Activated naive CD4-positive, alpha-beta T cell (primary cell): Measurements from ENCODE around the gene LCN15.
"Not testable (repeated sequence)": the region's sequence is repeated elsewhere in the genome, so short reads cannot be mapped to it uniquely, and the experiment has no call there.

Experiments
- DNase-seq, 4 experiments: peaks; one replicate each; lab custom pipeline; 2025; lab: John Stamatoyannopoulos, UW

The LCN15 gene

DNA sequence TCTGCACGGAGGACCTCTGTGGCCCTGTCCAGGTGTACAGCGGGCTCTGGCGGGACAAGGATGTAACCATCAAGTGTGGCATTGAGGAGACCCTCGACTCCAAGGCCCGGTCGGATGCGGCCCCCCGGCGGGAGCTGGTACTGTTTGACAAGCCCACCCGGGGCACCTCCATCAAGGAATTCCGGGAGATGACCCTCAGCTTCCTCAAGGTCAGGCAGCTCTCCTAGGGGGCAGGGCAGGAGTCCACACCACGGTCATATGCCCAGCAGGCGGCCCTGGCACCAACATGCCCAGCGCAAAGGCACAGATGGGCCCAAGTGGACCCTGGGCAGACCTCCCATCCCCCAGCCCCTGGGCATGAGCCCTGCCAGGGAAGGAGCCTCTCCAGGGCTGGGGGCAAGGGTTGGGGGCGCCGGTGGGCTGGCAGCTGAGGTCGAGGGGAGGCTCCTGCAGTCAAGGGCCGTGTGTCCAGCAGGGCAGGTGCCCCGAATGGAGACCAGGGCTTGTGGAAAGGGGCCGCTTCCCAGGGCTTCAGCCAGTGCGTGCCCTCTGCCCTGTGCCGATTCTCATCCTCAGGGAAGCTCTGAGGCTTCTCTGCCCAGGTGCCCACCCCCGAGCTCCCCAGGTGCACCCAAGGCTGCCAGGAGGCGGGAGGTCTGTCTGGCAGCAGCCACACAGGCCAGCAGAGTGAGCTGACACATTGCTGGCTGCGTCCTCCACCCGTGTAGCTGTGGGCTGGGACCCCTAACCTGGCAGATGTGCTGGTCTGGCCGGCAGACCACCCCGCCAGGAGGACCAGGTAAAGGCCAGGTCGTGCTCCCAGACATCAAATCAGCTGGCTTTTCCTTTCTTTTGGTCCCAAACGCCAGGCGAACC is 42.0 kb downstream of the LCN15 start:
- no peak for DNase-seq

- no peak for DNase-seq
Observed at GRCh38 chr9:136721339-136722092, 42.8 kb downstream of the LCN15 start.

DNA sequence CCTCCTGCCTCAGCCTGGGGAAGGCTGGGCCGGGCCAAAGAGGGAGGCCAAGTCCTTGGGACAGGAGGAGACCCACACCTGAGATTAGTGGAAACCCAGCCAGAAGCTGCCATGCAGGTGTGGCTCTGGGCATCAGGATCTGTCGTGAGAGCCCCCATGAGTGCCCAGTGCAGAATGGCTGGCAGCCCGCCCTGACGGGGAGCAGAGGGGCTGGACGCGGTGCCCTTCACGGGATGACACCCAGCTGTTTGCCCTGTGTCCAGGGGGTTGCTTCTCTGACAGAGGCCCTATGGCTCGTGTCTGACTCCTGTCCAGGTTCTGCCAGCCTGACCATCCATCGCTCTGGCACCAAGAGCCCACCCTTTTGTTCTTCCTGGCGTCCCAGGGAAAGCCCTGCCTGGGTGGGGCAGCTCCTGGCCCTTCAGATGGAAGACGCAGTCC is 43.4 kb downstream of the LCN15 start:
- no peak for DNase-seq

- no peak for DNase-seq
Observed at GRCh38 chr9:136720251-136720897, 43.9 kb downstream of the LCN15 start.

- DNase-seq = no peak
Observed at GRCh38 chr9:136719195-136719880, 45.0 kb downstream of the LCN15 start.

DNA sequence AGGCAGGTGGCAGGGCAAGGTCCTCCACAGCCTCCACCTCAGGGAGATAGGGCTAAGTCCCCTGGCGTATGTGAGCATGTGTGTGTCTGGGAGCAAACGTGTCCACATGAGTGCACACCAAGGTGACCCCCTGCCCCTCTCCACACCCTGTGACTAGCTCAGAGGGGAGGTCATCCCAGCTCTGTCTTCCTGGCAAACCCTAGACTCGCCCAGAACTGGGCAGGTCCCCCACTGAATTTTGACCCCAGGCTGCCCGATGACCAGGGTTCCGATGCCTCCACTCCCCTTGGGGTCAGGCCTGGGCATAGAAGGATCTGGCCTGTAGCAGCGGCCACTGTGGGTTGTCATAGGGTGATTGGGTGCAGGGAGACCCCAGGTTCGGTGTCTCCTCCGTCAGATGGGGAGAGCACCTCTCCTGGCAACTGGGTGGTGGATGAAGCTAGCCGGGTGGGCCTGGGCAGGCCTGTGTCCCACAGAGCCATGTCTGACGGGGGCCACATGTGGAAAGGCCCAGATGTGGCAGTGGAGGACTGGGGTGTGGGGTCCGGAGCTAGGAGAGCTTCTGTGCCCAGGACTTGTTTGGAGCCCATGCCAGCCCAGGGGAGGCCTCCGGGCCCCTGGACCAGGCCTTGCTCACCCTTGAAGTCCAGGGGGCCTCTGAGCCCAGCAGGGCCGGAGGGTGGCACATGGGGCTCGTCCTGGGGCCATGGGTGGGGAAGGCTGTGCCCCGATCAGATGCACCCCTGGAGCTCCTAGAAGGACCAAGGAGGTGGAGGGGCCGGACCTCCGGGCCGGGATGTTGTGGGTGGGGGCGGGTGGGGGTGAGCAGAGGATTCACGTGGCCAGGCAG is 45.7 kb downstream of the LCN15 start:
- DNase-seq = no peak

- no peak for DNase-seq
Observed at GRCh38 chr9:136717399-136717798, 46.9 kb downstream of the LCN15 start.

- DNase-seq = no peak
Observed at GRCh38 chr9:136714893-136715274, 49.4 kb downstream of the LCN15 start.

- DNase-seq = no peak
Observed at GRCh38 chr9:136714096-136714892, 50.0 kb downstream of the LCN15 start.

GRCh38 chr9:136713550-136713949 is 50.8 kb downstream of the LCN15 start:
- DNase-seq = no peak

DNA sequence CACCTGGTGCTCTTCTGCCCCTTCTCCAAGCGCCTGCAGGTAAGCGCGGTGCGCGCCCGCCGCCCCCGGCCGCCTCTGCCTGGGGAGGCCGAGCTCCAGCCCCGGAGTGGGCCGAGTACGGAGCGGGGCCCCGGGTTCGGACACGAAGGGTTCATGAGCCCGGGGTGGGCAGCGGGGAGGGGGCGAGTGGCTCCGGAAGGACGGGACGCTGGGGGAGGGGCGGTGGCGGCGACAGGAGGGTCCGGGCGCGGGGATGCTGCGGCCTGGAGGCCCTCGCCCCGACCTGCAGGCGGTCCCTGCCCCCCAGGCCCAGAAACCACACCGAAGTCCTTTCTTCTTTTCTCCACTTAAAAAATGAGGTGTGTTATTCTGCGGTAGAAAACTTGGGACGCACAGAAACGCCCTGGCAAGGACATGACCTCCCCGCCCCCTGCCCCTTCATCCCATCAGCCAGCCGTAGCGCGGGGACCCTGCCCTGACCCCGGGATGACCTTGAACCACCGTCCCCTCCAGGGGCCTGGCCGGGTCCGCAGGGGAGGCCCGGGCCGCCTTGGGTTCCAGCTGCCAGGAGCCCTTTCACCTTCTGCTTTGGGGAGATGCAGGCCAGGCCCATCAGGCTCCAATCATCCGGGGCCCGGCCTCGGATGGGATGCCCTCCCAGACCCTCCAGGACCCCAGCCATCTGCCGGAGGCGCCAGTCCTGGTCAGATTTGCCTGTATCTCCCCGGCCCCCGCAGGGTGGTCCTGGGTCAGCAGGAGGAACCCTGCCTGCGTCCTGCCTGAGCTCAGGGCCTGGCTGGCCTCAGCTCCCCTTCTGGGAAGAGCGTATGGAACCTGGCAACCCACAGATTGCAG is 51.4 kb downstream of the LCN15 start:
- no peak for DNase-seq

DNA sequence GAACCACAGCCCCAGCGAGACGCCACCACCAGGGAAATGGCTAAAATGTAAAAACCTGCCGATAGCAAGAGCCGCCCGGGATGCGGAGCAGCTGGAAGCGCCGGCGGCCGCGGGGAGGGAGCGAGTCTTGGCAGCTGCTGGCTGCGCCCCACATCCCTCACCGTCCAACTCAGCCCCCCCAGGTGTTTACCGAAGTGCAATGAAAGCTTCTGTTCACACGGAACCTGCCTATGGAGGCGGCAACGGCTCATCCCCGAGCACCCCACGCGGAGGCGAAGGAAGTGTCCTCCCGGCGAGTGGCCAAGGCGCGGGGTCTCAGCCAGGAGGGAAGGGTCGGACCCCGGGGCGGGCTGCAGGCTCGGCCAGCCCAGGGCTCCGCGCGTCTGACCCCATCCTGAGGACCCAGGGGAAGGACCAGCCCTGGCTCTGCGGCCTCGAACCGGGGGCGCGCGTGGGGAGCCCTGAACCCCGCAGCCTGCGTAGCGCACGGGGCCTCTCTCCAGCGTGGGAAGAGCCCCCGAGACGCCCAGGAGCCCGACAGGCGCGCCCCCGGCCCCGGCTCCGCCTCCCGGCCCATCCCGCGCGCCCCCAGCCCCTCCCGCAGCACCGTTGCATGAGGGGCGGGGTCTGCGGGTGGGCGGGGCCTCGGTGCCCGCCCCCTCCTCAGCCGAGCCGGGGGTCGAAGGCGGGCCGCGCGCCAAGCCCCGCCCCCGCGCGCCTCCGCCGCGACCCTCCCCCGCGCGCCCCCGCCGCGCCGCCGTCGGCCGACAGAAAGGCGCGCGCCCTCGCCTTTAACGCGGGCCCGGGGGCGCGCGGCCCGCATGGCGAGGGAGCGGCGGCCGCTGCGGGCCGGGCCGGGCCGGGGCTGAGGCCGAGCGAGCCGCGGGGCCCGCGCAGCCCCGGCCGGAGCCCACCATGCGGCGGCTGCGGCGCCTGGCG is 52.3 kb downstream of the LCN15 start, which contains the start of gene DIPK1B:
Gene DIPK1B (plus strand): TSS at position 822 of the 939 bp plus-strand sequence. CDS start 94 bp downstream, at position 916.
- no peak for DNase-seq

DNA sequence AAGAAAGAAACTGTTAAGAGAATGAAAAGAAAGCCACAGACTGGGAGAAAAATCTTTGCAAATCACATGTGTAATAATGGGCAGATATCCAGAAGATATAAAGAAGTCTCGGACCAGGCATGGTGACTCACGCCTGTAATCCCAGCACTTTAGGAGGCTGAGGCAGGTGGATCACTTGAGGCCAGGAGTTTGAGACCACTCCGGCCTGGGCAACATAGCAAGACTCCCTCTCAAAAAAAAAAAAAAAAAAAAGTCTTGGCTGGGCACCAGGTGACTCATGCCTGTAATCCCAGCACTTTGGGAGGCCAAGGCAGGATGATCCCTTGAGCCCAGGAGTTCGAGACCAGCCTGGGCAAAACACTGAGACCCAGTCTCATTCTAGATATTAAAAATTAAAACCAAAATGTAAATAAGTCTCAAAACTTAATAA is 53.1 kb downstream of the LCN15 start:
- not testable (repeated sequence) for DNase-seq

DNA sequence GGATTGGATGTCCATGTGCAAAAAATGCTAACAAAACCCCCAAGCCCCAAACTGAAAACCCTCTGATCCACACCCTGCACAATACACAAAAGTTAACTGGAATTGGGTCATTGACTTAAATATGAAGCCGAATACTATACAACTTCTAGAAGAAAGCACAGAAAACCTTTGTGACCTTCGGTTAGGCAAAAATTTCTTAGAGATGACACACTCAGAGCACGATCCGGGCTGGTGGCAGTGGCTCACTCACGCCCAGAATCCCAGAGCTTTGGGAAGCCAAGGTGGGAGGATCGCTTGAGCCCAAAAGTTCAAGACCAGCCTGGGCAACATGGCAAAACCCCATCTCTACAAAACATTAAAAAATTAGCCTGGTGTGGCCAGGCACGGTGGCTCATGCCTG is 53.8 kb downstream of the LCN15 start:
- no peak for DNase-seq
